ENCODE measurements around the gene AAGAB.

Gene AAGAB, protein sequence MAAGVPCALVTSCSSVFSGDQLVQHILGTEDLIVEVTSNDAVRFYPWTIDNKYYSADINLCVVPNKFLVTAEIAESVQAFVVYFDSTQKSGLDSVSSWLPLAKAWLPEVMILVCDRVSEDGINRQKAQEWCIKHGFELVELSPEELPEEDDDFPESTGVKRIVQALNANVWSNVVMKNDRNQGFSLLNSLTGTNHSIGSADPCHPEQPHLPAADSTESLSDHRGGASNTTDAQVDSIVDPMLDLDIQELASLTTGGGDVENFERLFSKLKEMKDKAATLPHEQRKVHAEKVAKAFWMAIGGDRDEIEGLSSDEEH

GRCh38 chr15:67254238-67255175 is at the start of gene AAGAB, which contains the start of gene IQCH:
Gene AAGAB (minus strand): TSS chr15:67254661. CDS start chr15:67254631, 30 bp downstream.
Gene IQCH (plus strand): TSS chr15:67254786. CDS start chr15:67254897, 111 bp downstream.
- H3K36me3 ChIP-seq (replicated peaks; ENCODE audit: low read depth, low read length) = no peaks in the 10 kb centered on the region
- peak within 1 kb of the TSS; percentile 31 for H3K27ac ChIP-seq (ENCODE audit: low read length)
- H3K4me1 ChIP-seq (ENCODE audit: low read length) = peaks cover 22% of the 10 kb centered on the region
- no peak for TF ChIP-seq EZH2phosphoT487 (IDR thresholded peaks at IDR 0.05; ENCODE audit: low read depth)
- no peak; the same call in 1 of the 2 replicates for TF ChIP-seq CTCF (IDR thresholded peaks at IDR 0.05; ENCODE audit: low read depth, low read length)
- H4K20me1 ChIP-seq (ENCODE audit: insufficient read depth, low read length) = no peaks in the 10 kb centered on the region
- peak within 1 kb of the TSS; percentile 97 for H3K4me3 ChIP-seq (ENCODE audit: low read length)
- peak within 1 kb of the TSS; percentile 88 for H2AFZ ChIP-seq (ENCODE audit: low read depth, low read length)
- H3K79me2 ChIP-seq (ENCODE audit: low read length) = peaks cover 45% of the 10 kb centered on the region
- H3K27me3 ChIP-seq (ENCODE audit: low read depth, low read length) = 0 out of 2 replicates have a peak, but pooled peaks cover 4% of the 10 kb centered on the region
- H3K9me3 ChIP-seq (ENCODE audit: insufficient read depth, low read length) = no peaks in the 10 kb centered on the region
- peak within 1 kb of the TSS; percentile 83 for H3K9ac ChIP-seq (ENCODE audit: low read length)
- H3K4me2 ChIP-seq (ENCODE audit: low read length) = peak within 1 kb of the TSS; percentile 97

DNA sequence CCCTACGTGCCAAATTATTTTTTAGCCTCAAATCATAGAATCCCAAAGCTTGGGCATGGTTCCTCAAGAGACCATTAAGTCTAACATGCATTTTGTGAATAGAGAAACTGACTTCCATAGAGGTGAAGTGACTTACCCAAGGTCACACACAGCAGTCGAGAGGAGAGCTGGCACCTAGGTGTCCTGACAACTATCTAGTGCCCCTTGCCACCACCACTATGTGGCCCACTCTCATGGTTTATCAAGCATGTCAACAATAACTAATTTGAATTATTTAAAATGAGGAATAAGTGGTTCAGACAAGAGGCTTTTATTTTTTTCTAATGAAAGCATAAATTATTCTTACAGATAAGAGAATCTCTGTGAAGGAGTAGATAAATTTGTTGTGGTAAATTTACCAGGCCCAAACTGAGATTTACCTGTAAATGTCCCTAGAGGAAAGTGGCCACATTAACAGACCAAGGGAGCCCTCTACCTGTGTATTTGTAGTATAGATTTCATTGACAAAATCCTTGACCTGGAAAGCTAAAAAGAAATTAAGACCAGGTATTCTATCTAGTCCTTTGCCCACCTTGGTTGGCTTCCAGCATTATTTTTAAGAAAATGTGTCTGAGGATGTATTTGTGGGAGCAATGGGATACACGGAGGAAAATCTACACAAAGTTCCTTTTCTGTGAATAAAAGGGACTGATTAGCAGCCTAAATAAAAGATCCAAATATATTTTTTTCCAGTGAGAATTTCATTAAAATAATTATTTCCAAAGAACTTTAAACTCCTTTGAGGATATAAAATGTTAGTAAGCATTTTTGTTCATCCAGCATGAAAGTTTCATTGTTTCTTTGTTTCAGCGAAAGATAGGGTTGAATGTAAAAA is 49.3 kb upstream of the AAGAB start:
- Histone ChIP-seq H3K9me3 (ENCODE audit: insufficient read depth, low read length) (no peaks in the 10 kb centered on the region), H3K27me3 (ENCODE audit: low read depth, low read length) (no peaks in the 10 kb centered on the region), H3K36me3 (replicated peaks; ENCODE audit: low read depth, low read length) (no peaks in the 10 kb centered on the region), H3K27ac (ENCODE audit: low read length) (no peak overlapping the region), H3K9ac (ENCODE audit: low read length) (no peak overlapping the region), H2AFZ (ENCODE audit: low read depth, low read length) (no peak overlapping the region), H4K20me1 (ENCODE audit: insufficient read depth, low read length) (no peaks in the 10 kb centered on the region), H3K79me2 (ENCODE audit: low read length) (no peaks in the 10 kb centered on the region), H3K4me2 (ENCODE audit: low read length) (no peak overlapping the region), H3K4me1 (ENCODE audit: low read length) (peaks cover 30% of the 10 kb centered on the region), H3K4me3 (ENCODE audit: low read length) (no peak overlapping the region)
- peak; percentile 89 for TF ChIP-seq CTCF (IDR thresholded peaks at IDR 0.05; ENCODE audit: low read depth, low read length)
- no peak for TF ChIP-seq EZH2phosphoT487 (IDR thresholded peaks at IDR 0.05; ENCODE audit: low read depth)

DNA sequence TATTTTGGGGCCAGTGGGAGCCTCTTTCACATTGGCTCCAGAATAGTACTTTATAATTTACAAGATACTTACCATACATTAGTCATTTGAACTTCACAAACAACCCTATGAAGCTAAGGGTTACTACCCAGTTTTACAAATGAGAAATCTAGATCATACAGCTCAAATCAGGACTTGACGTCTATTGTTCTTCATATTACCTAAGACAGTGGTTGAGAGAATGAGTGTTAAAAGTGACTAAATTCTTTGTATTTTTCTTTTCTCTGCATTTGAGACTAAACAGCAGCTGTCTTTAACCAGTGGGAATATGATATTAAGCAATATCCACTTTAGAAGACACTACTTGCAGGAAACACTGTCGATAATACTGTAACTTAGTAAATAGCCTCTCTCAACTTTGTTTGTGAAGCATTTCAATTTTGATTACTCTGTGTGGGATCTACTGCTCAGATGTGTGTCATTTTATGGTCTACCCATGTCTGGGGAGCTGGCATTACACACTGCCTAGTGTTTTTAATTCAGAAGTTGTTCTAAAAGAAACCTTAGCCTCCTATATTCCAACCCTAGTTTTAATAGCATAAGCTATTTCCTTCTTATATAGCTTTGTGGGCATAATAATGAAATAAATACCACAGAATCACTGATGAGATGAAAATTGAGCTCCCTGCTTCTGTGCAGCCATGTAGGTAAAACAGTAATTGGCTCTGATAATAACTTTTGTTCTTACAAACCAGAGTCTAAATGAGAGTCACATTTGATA is 46.0 kb upstream of the AAGAB start:
- Histone ChIP-seq H3K36me3 (replicated peaks; ENCODE audit: low read depth, low read length) (no peaks in the 10 kb centered on the region), H3K4me2 (ENCODE audit: low read length) (no peak overlapping the region), H3K9me3 (ENCODE audit: insufficient read depth, low read length) (no peaks in the 10 kb centered on the region), H3K4me3 (ENCODE audit: low read length) (no peak overlapping the region), H4K20me1 (ENCODE audit: insufficient read depth, low read length) (no peaks in the 10 kb centered on the region), H3K4me1 (ENCODE audit: low read length) (peaks cover 21% of the 10 kb centered on the region), H2AFZ (ENCODE audit: low read depth, low read length) (no peak overlapping the region), H3K9ac (ENCODE audit: low read length) (no peak overlapping the region), H3K27me3 (ENCODE audit: low read depth, low read length) (no peaks in the 10 kb centered on the region), H3K79me2 (ENCODE audit: low read length) (no peaks in the 10 kb centered on the region), H3K27ac (ENCODE audit: low read length) (no peak overlapping the region)
- TF ChIP-seq EZH2phosphoT487 (IDR thresholded peaks at IDR 0.05; ENCODE audit: low read depth) (no peak), CTCF (IDR thresholded peaks at IDR 0.05; ENCODE audit: low read depth, low read length) (no peak)
